A673 (cell line): ENCODE results near the gene NCR1. TPM values are rescaled to one million over a fixed set of nuclear protein-coding genes. Genes with fewer than 3 reads are reported as not detected.
"Not testable (repeated sequence)": the region's sequence is repeated elsewhere in the genome, so short reads cannot be mapped to it uniquely, and the experiment has no call there.

Experiments used
- BruUV-seq: library from RNA; stranded (reverse); fragments of 400-500 nt; replicated peaks from 2 replicates; lab custom pipeline; 2021; lab: Mats Ljungman, UMichigan
- CTCF ChIA-PET: fragments of 300-600 bp; sonication (Branson Sonifier 250); formaldehyde crosslinking; loops from one replicate; lab custom pipeline; 2022; ENCODE audit warnings: antibody characterized with exemption; lab: Charles Lee
- POLR2A ChIA-PET: fragments of 300-600 bp; sonication (Branson Sonifier 250); formaldehyde crosslinking; loops from one replicate; lab custom pipeline; 2022; ENCODE audit warnings: antibody characterized with exemption; ENCODE audit not compliant: low non-redundant PET; lab: Charles Lee
- DNase-seq: peaks from one replicate; pipeline ENCODE4 v3.0.0-alpha.2; 2015; ENCODE audit warnings: low spot score
- H3K27ac ChIP-seq: fragments of 200-600 bp; sonication (generic); 2 replicates; pipeline ENCODE4 v1.5.1; 2016; ENCODE audit warnings: mixed run types, low read depth, mild to moderate bottlenecking, mixed read lengths, antibody characterized with exemption, low read length; ENCODE audit not compliant: poor library complexity, severe bottlenecking
- H3K27me3 ChIP-seq: fragments of 200-600 bp; sonication (generic); replicated peaks from 2 replicates; pipeline ENCODE4 v1.6.1; 2017; ENCODE audit warnings: mixed run types, low read depth, mild to moderate bottlenecking, mixed read lengths, antibody characterized with exemption, low read length; ENCODE audit not compliant: insufficient read depth, poor library complexity
- H3K36me3 ChIP-seq: fragments of 200-600 bp; sonication (generic); 2 replicates; pipeline ENCODE4 v1.6.1; 2016; ENCODE audit warnings: mixed run types, mild to moderate bottlenecking, mixed read lengths, antibody characterized with exemption, low read length; ENCODE audit not compliant: insufficient read depth, poor library complexity, severe bottlenecking
- H3K4me1 ChIP-seq: fragments of 200-600 bp; sonication (generic); 2 replicates; pipeline ENCODE4 v1.6.1; 2017; ENCODE audit warnings: mixed run types, mild to moderate bottlenecking, mixed read lengths, antibody characterized with exemption, low read length; ENCODE audit not compliant: insufficient read depth, poor library complexity, severe bottlenecking
- H3K4me3 ChIP-seq: fragments of 200-600 bp; sonication (generic); 2 replicates; pipeline ENCODE4 v1.5.1; 2016; ENCODE audit warnings: low read depth, mixed run types, mild to moderate bottlenecking, mixed read lengths, low read length; ENCODE audit not compliant: poor library complexity, severe bottlenecking
- H3K9me3 ChIP-seq: fragments of 200-600 bp; sonication (generic); 2 replicates; pipeline ENCODE4 v1.6.1; 2016; ENCODE audit warnings: mixed run types, low read depth, mild to moderate bottlenecking, mixed read lengths, antibody characterized with exemption, low read length; ENCODE audit not compliant: poor library complexity, severe bottlenecking
- CTCF ChIP-seq: fragments of 300-800, 200-600 bp; sonication (generic); conservative IDR thresholded peaks from 2 replicates; pipeline ENCODE4 v1.5.1; 2017; ENCODE audit warnings: low read depth, mild to moderate bottlenecking, antibody characterized with exemption, low read length, moderate library complexity, mixed read lengths
- EZH2 ChIP-seq: fragments of 200-600 bp; sonication (generic); IDR thresholded peaks from 2 replicates; pipeline ENCODE4 v1.6.1; 2017; ENCODE audit warnings: borderline replicate concordance, low read depth, mild to moderate bottlenecking, mixed read lengths, antibody characterized with exemption, low read length; ENCODE audit not compliant: poor library complexity, severe bottlenecking
- intact Hi-C: fragments of 100-400 bp; cut with micrococcal nuclease; formaldehyde crosslinking; loops from one replicate; pipeline ENCODE4 v1.10.0; 2022; ENCODE audit not compliant: unreplicated experiment
- total RNA-seq: library from RNA; stranded (reverse); gene quantifications from 2 replicates; pipeline ENCODE4 v1.2.3, GENCODE V29; 2021

The NCR1 gene
- total RNA-seq, 1 experiment from 2014 or later = not detected

DNA sequence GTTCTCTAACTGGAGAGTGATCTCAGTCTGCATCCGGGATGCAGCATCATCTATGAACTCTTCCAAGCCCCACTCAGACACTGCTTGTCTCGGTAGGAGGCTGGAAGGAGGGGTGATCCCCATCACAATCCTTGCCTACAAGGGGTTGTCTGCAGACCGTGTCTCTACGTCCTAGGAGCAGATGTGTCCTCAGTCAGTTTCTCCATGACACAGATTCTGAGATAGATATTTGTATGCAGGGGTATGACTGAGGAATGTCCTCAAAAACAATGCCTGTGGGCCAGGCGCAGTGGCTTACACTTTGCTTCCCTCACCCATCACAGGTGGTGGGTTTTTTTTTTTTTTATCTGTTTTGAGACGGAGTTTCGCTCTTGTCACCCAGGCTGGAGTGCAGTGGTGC lies 871 bp downstream of the NCR1 start:
- H3K9me3 ChIP-seq = no peaks in the 10 kb centered on the region
- TF ChIP-seq CTCF (no peak), EZH2 (no peak)
- no peaks in the 10 kb centered on the region for H3K4me1 ChIP-seq
- CTCF ChIA-PET = no interaction called here
- no peaks in the 10 kb centered on the region for H3K36me3 ChIP-seq
- DNase-seq = no peak
- no TSS peak for BruUV-seq
- intact Hi-C loops = no loop called here
- H3K27ac ChIP-seq = no peak overlapping the region
- no peaks in the 10 kb centered on the region for H3K27me3 ChIP-seq
- POLR2A ChIA-PET = no interaction called here
- H3K4me3 ChIP-seq = no peak overlapping the region

- BruUV-seq, H3K9me3 ChIP-seq, H3K4me1 ChIP-seq, H3K4me3 ChIP-seq, H3K36me3 ChIP-seq, POLR2A ChIA-PET, CTCF ChIA-PET, H3K27me3 ChIP-seq, H3K27ac ChIP-seq, intact Hi-C loops, DNase-seq: not testable (repeated sequence)
These were observed 2.0 kb downstream of the NCR1 start for GRCh38 chr19:54907899-54908298.

- no TSS peak for BruUV-seq
These were observed 10.9 kb downstream of the NCR1 start for GRCh38 chr19:54916822-54917221.

More at GRCh38 chr19:54916822-54917221, 10.9 kb downstream of the NCR1 start:
- H3K4me1 ChIP-seq = no peaks in the 10 kb centered on the region
- ChIA-PET POLR2A (no interaction called here), CTCF (no interaction called here)
- TF ChIP-seq EZH2 (no peak), CTCF (no peak)
- H3K9me3 ChIP-seq = no peaks in the 10 kb centered on the region
- no peak for DNase-seq
- H3K4me3 ChIP-seq = no peak overlapping the region
- no peaks in the 10 kb centered on the region for H3K36me3 ChIP-seq
- H3K27me3 ChIP-seq = peaks cover 3% of the 10 kb centered on the region
- intact Hi-C loops = loop anchor here (5.0 kb wide), 1 partner anchor 265 kb away; no protein-coding TSS in a partner anchor
- H3K27ac ChIP-seq = no peak overlapping the region
